HG03460 (cell line): ENCODE measurements around the gene INO80E.

Experiments
- ATAC-seq: cut with Tn5 transposase; IDR thresholded peaks from one replicate; pipeline ENCODE4 v1.9.1; 2021; ENCODE audit not compliant: unreplicated experiment

INO80E gene

DNA sequence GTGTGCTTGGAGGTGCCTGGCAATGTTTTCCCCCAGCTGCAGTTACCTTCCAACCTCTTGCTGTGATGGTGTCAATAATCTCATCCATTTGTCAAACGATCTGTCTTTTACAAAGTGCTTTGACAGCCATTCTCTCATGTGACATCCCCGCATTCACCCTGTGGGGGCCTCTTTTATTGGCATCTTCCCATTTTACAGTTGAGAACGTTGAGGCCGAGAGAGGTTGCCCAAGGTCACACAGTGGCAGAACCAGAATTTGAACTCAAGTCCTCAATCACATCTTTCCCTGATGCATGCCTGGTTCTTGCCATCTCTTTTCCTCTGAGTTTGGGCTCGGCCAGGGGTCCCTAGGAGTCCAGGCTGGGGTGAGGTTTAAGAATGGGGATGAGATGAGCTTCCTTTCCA lies 20.9 kb upstream of the INO80E start:
- ATAC-seq = no peak

DNA sequence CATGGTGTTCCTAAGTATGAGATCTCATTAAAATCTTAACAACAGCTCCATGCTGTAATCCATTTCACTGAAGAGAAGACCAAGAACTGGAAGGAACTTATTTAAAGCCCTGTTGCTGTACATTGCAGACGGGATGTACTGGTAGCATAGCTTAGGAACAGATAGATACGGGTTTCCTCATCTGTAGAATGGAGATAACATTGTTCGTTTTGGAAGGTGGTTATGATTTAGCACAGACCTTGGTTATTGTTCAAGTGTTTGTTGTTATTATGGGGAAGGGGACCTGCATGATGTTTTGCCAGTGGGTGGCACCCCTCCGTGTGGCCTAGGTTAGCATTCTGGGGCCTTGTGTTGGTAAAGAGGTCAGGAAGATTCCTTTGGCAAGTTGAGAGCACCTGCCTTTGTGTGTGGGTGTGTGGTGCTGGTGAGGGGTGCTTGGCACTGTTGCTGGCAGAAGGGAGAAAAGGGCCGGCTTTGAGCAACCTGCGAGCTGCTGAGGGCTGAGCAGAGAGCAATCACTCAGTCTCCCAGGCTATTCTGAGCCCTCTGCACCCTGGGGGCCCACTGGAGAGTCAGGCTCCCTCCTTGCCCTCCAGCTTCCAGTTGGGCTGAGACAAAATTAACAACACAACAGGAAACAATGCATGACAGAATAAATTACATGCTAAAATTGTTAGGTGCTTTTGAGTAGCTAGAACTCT lies 20.1 kb upstream of the INO80E start:
- ATAC-seq = no peak

DNA sequence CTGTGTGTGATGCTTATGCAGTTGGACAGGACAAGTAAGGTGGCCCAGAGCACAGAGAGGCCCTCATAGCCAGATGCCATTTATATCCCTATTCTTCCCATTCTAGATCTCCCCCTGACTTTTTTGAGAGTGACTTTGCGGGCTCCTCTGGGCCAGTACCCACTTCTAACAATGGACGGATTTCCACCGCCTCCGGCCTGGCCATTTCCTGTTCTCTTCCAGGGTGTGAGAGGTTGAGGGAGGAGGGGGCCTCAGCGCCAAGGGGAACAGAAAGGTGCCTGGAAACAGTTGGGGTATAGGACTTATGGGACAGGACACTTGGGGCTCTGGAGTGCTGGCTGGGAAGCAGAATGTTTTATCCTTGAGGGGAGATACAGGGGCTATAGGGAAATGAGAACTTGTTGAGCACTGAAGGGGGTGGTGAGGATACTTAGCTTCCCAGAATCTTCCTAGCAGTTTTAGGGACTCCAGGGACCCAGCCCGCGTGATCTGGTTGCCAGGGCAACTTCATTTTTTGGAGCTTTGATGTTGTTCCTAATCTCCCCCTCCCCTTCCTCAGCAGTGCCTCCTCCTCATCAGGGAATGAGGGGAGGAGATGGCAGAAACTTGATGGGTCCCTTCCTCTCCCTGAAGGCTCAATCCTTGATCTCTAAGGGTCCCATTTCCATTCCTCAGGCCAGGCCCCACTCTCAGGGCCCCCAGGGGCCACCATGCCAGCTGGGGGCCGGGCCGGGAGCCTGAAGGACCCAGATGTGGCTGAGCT lies 18.8 kb upstream of the INO80E start:
- no peak for ATAC-seq

DNA sequence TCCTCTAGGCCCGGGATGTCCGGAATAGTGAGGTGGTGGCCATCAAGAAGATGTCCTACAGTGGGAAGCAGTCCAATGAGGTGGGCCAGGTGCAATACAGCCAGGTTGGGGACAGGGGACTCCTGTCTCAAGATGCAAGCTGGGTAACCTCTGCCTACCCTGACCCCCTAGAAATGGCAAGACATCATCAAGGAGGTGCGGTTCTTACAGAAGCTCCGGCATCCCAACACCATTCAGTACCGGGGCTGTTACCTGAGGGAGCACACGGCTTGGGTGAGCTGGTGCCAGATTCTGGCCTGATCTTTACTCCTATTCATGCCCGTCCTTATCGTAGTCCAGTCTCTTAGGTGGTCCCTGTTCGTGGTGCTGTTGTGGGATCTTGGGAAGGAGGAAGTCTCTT lies 18.0 kb upstream of the INO80E start:
- ATAC-seq = no peak

DNA sequence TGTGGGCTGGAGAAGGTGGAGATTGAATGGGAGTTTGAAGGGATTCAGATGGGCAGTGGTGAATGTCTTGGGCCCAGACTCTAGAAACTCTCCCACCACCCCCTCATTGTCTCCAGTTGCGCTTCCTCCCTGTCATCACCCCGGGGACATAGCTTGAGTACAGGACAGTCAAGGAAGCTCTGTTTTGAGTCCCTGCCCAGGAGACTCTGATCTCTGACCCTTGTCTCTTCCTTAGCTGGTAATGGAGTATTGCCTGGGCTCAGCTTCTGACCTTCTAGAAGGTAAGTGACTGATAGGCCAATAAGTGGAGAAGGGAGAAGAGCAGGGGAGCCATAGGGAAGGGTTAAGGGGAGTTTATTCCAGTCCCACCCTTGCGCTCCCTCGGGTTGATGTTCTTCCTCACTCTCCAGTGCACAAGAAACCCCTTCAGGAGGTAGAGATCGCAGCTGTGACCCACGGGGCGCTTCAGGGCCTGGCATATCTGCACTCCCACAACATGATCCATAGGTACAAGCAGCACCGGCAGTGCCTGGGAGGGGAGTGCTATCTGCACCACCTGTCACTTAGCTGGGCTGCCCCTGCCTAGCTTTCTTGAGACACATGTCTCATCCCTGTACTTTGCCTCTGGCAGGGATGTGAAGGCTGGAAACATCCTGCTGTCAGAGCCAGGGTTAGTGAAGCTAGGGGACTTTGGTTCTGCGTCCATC lies 17.3 kb upstream of the INO80E start:
- no peak for ATAC-seq

DNA sequence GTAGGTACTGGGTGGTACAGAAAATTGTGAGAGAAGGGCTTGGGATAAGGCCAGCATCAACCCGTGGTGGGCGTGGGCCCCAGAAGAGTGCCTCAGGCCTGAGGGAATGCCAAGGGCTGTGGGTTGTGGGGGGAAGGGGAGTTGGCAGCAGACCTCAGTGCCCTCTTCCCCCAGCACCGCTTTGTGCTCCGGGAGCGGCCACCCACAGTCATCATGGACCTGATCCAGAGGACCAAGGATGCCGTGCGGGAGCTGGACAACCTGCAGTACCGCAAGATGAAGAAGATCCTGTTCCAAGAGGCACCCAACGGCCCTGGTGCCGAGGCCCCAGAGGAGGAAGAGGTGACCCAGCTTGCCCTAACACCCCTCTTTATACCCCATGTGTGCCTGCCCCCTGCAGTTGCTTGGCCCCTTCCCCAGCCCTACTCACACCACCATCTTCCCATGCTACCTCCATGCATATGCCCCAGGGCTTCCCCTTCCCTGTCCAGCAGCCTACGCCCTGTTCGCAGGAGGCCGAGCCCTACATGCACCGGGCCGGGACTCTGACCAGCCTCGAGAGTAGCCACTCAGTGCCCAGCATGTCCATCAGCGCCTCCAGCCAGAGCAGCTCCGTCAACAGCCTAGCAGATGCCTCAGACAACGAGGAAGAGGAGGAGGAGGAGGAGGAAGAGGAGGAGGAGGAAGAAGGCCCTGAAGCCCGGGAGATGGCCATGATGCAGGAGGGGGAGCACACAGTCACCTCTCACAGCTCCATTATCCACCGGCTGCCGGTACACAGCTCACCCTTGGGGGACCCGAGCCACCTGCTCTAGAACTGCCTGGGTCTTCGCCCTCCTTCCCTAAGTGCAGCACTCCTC lies 13.3 kb upstream of the INO80E start:
- ATAC-seq = no peak

DNA sequence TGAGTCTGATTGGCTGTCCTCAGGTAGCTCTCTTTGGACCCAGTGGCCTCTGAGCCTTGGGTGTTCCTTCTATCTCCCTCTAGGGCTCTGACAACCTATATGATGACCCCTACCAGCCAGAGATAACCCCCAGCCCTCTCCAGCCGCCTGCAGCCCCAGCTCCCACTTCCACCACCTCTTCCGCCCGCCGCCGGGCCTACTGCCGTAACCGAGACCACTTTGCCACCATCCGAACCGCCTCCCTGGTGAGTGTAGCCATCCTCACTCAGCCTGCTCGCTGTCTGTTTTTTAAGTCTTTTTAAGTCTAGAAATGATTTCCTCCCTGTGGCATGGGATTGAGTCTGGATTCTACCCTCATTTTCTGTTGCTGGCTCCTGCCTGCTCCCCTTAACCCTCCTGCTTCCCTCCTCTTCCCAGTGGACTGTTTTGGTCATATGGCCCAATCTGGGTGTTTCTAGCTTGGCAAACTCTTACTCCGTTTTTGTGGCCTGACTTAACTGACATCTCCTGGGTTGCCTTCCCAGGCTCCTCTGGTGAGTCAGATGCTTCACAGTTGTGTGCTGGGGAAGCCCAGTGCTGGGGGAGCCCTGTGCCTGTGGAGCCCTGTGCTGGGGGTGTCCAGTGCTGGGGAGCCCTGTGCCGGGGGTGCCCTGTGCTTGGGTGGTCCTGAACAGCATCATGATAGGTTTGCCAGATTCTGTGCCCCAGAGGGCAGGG lies 12.5 kb upstream of the INO80E start:
- no peak for ATAC-seq

DNA sequence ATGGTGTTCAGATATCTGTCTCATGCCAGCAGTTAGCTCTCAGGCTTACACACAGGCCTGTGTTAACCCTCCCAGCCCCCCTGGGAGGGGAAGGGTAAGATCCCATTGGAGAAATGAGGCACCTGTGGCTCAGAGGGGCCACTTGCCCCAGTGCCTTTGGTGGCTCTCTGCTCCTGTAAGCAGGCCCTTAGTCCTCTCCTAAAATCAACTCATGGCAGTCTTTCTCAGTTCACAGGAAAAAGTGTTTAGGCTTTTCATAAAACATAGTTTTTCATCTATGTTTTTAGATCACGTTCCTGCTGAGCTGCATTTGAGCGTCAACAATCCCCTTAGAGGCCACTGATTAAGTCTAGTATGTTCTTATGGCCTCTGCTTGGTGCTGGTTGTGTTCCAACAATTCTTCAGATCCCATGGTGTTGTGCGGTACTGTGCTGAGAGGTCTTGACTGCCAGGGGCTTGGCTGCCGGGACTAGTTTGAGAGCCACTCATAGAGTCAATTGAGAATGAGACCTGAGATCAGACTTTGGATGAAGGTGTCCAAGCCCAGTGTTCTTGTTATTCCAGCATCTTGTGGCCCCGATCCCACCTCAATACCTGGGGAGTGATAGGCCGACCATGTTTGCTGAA lies 11.8 kb upstream of the INO80E start:
- ATAC-seq = no peak

DNA sequence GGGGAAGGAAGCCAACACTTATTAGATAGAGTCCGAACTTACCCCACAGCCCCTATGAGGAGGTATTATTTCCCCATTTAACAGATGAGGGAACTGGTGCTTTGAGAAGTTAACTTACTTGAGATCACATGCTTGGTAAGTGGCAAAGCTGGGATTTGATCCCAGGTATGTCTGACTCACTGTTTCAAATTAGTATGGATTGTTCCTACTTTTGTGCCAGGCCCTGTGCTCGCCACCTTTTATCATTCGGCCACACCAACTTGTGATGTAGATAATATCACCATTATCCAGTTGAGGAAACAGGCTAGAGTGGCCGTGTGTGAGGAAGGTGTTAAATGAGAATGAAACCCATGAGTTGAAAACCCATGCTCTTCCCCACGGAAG lies 11.3 kb upstream of the INO80E start:
- ATAC-seq = no peak

DNA sequence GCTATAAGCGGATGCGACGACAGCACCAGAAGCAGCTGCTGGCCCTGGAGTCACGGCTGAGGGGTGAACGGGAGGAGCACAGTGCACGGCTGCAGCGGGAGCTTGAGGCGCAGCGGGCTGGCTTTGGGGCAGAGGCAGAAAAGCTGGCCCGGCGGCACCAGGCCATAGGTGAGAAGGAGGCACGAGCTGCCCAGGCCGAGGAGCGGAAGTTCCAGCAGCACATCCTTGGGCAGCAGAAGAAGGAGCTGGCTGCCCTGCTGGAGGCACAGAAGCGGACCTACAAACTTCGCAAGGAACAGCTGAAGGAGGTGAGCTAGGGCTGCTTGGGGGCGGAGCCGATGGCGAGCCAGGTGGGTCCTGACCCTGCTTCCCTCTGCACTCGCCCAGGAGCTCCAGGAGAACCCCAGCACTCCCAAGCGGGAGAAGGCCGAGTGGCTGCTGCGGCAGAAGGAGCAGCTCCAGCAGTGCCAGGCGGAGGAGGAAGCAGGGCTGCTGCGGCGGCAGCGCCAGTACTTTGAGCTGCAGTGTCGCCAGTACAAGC lies 10.7 kb upstream of the INO80E start:
- no peak for ATAC-seq

DNA sequence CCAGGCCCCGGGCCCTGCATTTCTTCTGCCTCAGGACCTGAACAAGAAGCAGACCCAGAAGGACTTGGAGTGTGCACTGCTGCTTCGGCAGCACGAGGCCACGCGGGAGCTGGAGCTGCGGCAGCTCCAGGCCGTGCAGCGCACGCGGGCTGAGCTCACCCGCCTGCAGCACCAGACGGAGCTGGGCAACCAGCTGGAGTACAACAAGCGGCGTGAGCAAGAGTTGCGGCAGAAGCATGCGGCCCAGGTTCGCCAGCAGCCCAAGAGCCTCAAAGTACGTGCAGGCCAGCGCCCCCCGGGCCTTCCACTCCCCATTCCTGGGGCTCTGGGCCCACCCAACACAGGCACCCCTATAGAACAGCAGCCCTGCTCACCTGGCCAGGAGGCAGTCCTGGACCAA lies 9.8 kb upstream of the INO80E start:
- ATAC-seq = no peak

DNA sequence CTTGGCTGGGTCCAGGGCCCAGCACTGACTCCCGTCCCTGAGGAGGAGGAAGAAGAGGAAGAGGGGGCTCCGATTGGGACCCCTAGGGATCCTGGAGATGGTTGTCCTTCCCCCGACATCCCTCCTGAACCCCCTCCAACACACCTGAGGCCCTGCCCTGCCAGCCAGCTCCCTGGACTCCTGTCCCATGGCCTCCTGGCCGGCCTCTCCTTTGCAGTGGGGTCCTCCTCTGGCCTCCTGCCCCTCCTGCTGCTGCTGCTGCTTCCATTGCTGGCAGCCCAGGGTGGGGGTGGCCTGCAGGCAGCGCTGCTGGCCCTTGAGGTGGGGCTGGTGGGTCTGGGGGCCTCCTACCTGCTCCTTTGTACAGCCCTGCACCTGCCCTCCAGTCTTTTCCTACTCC lies 9.1 kb upstream of the INO80E start:
- ATAC-seq = no peak

DNA sequence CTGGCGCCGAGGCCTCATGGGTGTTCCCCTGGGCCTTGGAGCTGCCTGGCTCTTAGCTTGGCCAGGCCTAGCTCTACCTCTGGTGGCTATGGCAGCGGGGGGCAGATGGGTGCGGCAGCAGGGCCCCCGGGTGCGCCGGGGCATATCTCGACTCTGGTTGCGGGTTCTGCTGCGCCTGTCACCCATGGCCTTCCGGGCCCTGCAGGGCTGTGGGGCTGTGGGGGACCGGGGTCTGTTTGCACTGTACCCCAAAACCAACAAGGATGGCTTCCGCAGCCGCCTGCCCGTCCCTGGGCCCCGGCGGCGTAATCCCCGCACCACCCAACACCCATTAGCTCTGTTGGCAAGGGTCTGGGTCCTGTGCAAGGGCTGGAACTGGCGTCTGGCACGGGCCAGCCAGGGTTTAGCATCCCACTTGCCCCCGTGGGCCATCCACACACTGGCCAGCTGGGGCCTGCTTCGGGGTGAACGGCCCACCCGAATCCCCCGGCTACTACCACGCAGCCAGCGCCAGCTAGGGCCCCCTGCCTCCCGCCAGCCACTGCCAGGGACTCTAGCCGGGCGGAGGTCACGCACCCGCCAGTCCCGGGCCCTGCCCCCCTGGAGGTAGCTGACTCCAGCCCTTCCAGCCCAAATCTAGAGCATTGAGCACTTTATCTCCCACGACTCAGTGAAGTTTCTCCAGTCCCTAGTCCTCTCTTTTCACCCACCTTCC lies 8.5 kb upstream of the INO80E start:
- ATAC-seq = no peak

DNA sequence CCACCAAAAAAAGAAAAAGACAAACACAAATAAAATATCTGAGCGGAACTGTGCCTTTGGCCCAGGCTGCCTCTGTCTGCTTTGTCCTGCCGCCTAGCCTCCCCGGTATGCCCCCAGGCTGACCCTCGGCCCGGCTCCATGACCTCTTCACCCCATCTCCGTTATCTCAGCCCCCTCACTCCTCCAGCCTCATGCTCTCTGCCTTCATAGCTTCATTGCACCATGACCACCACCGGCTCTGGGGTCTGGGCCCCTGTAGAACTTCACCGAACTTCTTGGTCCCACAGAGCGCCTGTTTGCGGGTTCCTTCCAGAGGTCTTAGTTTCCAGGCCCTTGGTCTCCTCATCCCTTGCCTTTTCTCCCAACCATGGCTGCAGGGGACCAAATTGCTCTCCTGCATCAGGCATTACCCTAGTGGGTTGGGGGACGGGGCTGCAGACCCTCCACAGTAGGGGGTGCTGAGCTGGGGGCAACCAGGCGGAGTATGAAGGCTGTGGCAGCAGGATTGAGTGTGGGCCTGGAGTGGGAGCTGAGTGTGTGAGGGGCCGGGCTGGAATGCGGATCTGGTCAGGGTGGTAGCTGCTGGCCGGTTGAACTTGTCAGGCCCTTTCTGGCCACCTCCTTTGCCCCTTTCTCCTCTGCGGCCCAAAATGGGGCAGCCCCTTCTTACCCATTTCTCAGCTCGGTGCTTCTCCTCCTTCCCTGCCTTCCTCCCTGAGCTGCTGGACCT lies 7.5 kb upstream of the INO80E start:
- no peak for ATAC-seq

DNA sequence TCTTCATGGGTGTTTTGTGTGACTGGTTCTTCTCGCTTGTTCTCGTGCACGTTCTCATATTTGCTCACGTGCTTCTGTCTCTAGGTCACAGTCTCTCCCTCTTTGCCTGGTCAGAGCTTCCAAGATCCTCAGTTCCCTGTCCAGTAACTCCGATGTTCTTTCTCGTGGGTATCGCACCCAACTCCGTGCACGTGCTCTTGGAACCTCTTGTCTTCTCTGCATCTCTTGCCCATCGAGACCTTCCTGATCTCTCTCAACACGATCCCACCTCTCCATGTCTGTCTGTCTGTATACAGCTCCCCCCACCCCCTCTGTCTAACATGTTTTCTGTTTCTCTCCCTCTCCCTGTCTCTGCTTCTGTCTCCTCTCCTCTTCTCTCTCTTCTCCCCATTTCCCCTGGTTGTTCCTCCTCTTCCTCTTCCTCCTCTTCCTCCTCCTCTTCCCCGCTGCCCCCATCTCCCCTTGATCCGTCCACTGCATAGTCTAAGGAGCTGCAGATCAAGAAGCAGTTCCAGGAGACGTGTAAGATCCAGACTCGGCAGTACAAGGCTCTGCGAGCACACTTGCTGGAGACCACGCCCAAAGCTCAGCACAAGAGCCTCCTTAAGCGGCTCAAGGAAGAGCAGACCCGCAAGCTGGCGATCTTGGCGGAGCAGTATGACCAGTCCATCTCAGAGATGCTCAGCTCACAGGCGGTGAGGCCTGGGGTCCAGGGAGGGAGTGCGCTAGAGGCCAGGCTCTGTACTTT lies 6.8 kb upstream of the INO80E start:
- no peak for ATAC-seq

DNA sequence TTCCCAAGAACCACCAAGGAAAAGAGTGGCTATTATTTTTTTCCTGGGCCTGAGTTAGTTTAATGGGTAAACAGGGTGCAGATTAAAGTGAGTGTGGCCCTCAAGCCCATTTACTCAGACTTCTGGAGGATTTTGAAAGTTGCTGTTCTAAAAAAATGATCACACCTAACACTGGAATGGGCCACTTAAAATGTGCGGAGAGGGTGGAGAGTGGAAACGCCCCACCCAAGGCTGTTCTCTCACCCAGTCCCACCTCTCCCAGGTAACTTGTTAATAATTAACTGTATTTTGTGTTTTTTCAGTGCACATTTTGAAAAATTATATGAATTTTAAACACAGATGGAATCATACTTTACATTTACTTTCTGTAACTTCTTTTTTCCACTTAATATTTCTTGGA lies 6.0 kb upstream of the INO80E start:
- ATAC-seq = no peak

DNA sequence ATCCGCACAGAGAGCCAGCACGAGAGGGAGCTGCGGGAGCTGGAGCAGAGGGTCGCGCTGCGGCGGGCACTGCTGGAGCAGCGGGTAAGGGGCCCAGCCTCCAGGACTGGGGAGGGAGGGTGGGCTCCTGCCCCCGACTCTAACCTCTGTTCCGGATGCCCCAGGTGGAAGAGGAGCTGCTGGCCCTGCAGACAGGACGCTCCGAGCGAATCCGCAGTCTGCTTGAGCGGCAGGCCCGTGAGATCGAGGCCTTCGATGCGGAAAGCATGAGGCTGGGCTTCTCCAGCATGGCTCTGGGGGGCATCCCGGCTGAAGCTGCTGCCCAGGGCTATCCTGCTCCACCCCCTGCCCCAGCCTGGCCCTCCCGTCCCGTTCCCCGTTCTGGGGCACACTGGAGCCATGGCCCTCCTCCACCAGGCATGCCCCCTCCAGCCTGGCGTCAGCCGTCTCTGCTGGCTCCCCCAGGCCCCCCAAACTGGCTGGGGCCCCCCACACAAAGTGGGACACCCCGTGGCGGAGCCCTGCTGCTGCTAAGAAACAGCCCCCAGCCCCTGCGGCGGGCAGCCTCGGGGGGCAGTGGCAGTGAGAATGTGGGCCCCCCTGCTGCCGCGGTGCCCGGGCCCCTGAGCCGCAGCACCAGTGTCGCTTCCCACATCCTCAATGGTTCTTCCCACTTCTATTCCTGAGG lies 5.0 kb upstream of the INO80E start:
- ATAC-seq = no peak
